ENCODE measurements around the gene ROPN1B.

- no peak for TF ChIP-seq CTCF (IDR thresholded peaks at IDR 0.05)
- TF ChIP-seq ATF2 (CRISPR knock-in tag; IDR thresholded peaks at IDR 0.05; ENCODE audit: borderline replicate concordance, low read depth), result no peak
- TF ChIP-seq NFYB (CRISPR knock-in tag; conservative IDR thresholded peaks at IDR 0.05; ENCODE audit: low read depth), result no peak
- no peak for TF ChIP-seq IRF1 (CRISPR knock-in tag; IDR thresholded peaks at IDR 0.05)
- no peak for TF ChIP-seq ZNF281 (CRISPR knock-in tag; IDR thresholded peaks at IDR 0.05)
- no peak for TF ChIP-seq NFE2L1 (CRISPR knock-in tag; IDR thresholded peaks at IDR 0.05)
- TF ChIP-seq USF2 (CRISPR knock-in tag; IDR thresholded peaks at IDR 0.05), result no peak
- TF ChIP-seq JUN (CRISPR knock-in tag; IDR thresholded peaks at IDR 0.05), result no peak
- TF ChIP-seq ESRRA (CRISPR knock-in tag; IDR thresholded peaks at IDR 0.05; ENCODE audit: borderline replicate concordance), result no peak
Observed at GRCh38 chr3:125958511-125959316, 10.3 kb upstream of the ROPN1B start.
